H9 (cell line): ENCODE results near the gene C16orf78. TPM values are rescaled to one million over a fixed set of nuclear protein-coding genes. Genes with fewer than 3 reads are reported as not detected.

Experiments
- DNase-seq: peaks from one replicate; pipeline ENCODE4 v3.0.0-alpha.2; 2017
- H2AFZ ChIP-seq: one replicate; pipeline ENCODE4 v1.6.1; 2013; ENCODE audit warnings: mild to moderate bottlenecking, low read length, control low read depth, moderate library complexity
- H2AK5ac ChIP-seq: 2 replicates; pipeline ENCODE4 v1.6.1; 2013; ENCODE audit warnings: low read length, control low read depth, mixed read lengths; ENCODE audit not compliant: insufficient read length
- H2BK120ac ChIP-seq: one replicate; pipeline ENCODE4 v1.6.1; 2013; ENCODE audit warnings: low read depth, mild to moderate bottlenecking, low read length, control low read depth, inconsistent platforms; ENCODE audit not compliant: poor library complexity, severe bottlenecking
- H2BK12ac ChIP-seq: 2 replicates; pipeline ENCODE4 v1.6.1; 2013; ENCODE audit warnings: low read length, control low read depth, mixed read lengths, low read depth; ENCODE audit not compliant: insufficient read length
- H2BK15ac ChIP-seq: 2 replicates; pipeline ENCODE4 v1.6.1; 2013; ENCODE audit warnings: low read depth, low read length, control low read depth
- H2BK20ac ChIP-seq: one replicate; pipeline ENCODE4 v1.6.1; 2013; ENCODE audit warnings: low read depth, mild to moderate bottlenecking, low read length, control low read depth, inconsistent platforms; ENCODE audit not compliant: poor library complexity, severe bottlenecking
- H2BK5ac ChIP-seq: 2 replicates; pipeline ENCODE4 v1.6.1; 2013; ENCODE audit warnings: low read length, control low read depth, mixed read lengths; ENCODE audit not compliant: insufficient read length
- H3K14ac ChIP-seq: 2 replicates; pipeline ENCODE4 v1.6.1; 2013; ENCODE audit warnings: low read length, control low read depth; ENCODE audit not compliant: insufficient read depth
- H3K18ac ChIP-seq: 2 replicates; pipeline ENCODE4 v1.6.1; 2013; ENCODE audit warnings: low read depth, mild to moderate bottlenecking, mixed read lengths, low read length, control low read depth; ENCODE audit not compliant: insufficient read length
- H3K23ac ChIP-seq: 2 replicates; pipeline ENCODE4 v1.6.1; 2013; ENCODE audit warnings: low read length, control low read depth, mixed read lengths, low read depth; ENCODE audit not compliant: insufficient read length
- H3K23me2 ChIP-seq: 2 replicates; pipeline ENCODE4 v1.6.1; 2013; ENCODE audit warnings: low read depth, mild to moderate bottlenecking, mixed read lengths, low read length, control low read depth; ENCODE audit not compliant: insufficient read length, poor library complexity, severe bottlenecking
- H3K27ac ChIP-seq: 2 replicates; pipeline ENCODE4 v1.5.1; 2013; ENCODE audit warnings: low read length, control low read depth, mixed read lengths, low read depth; ENCODE audit not compliant: insufficient read length
- H3K27me3 ChIP-seq: 2 replicates; pipeline ENCODE4 v1.6.1; 2013; ENCODE audit warnings: low read length, control low read depth, inconsistent platforms; ENCODE audit not compliant: insufficient read depth
- H3K4ac ChIP-seq: 2 replicates; pipeline ENCODE4 v1.6.1; 2013; ENCODE audit warnings: low read depth, mild to moderate bottlenecking, control low read depth, inconsistent platforms, low read length, moderate library complexity
- H3K4me1 ChIP-seq: 2 replicates; pipeline ENCODE4 v1.6.1; 2013; ENCODE audit warnings: low read length, control low read depth, inconsistent platforms; ENCODE audit not compliant: insufficient read depth
- H3K4me2 ChIP-seq: 2 replicates; pipeline ENCODE4 v1.6.1; 2013; ENCODE audit warnings: low read length, control low read depth, mixed read lengths; ENCODE audit not compliant: insufficient read length, insufficient read depth
- H3K56ac ChIP-seq: 2 replicates; pipeline ENCODE4 v1.6.1; 2013; ENCODE audit warnings: low read depth, mild to moderate bottlenecking, mixed read lengths, low read length, control low read depth; ENCODE audit not compliant: insufficient read length
- H3K79me1 ChIP-seq: 2 replicates; pipeline ENCODE4 v1.6.1; 2013; ENCODE audit warnings: low read depth, mild to moderate bottlenecking, moderate library complexity, low read length, control low read depth, inconsistent platforms; ENCODE audit not compliant: insufficient read depth, poor library complexity, severe bottlenecking
- H3K79me2 ChIP-seq: 2 replicates; pipeline ENCODE4 v1.6.1; 2013; ENCODE audit warnings: low read length, control low read depth, inconsistent platforms; ENCODE audit not compliant: insufficient read depth
- H3K9ac ChIP-seq: 2 replicates; pipeline ENCODE4 v1.6.1; 2013; ENCODE audit warnings: low read length, control low read depth, mixed read lengths; ENCODE audit not compliant: insufficient read length; ENCODE audit errors: extremely low read depth
- H3K9me3 ChIP-seq: one replicate; pipeline ENCODE4 v1.6.1; 2013; ENCODE audit warnings: low read depth, low read length, inconsistent platforms; ENCODE audit not compliant: control insufficient read depth
- H3T11ph ChIP-seq: one replicate; pipeline ENCODE4 v1.6.1; 2013; ENCODE audit warnings: mild to moderate bottlenecking, low read length, control low read depth, inconsistent platforms
- H4K20me1 ChIP-seq: one replicate; pipeline ENCODE4 v1.6.1; 2013; ENCODE audit not compliant: control insufficient read depth, insufficient read length, insufficient read depth
- H4K5ac ChIP-seq: 2 replicates; pipeline ENCODE4 v1.6.1; 2013; ENCODE audit warnings: low read depth, mild to moderate bottlenecking, mixed read lengths, low read length, control low read depth; ENCODE audit not compliant: insufficient read length
- H4K8ac ChIP-seq: replicated peaks from 2 replicates; pipeline ENCODE4 v1.6.1; 2013; ENCODE audit warnings: low read length, control low read depth, mixed read lengths, low read depth; ENCODE audit not compliant: insufficient read length
- H4K91ac ChIP-seq: 2 replicates; pipeline ENCODE4 v1.6.1; 2013; ENCODE audit warnings: low read depth, mild to moderate bottlenecking, moderate library complexity, mixed read lengths, low read length, control low read depth; ENCODE audit not compliant: insufficient read length
- H3K27ac Mint-ChIP-seq, 3 experiments: 2 replicates in 2 of 3; 3 replicates in 1 of 3; pipeline ENCODE4 v1.8.0; 2020 to 2021; ENCODE audit warnings: mixed read lengths in 3 of 3, mild to moderate bottlenecking in 1 of 3, moderate library complexity in 1 of 3
- H3K27me3 Mint-ChIP-seq: 2 replicates; pipeline ENCODE4 v1.8.0; 2021; ENCODE audit warnings: low read depth, mild to moderate bottlenecking, moderate library complexity, mixed read lengths
- H3K36me3 Mint-ChIP-seq, 3 experiments: 2 replicates in 2 of 3; 3 replicates in 1 of 3; pipeline ENCODE4 v1.8.0; 2020 to 2021; ENCODE audit warnings: low read depth in 3 of 3, mixed read lengths in 3 of 3; ENCODE audit not compliant: insufficient read depth in 1 of 3
- H3K4me1 Mint-ChIP-seq, 2 experiments: 2 replicates each; pipeline ENCODE4 v1.8.0; 2020; ENCODE audit warnings: mixed read lengths in 2 of 2
- H3K4me3 Mint-ChIP-seq, 2 experiments: 2 replicates in 1 of 2; 3 replicates in 1 of 2; pipeline ENCODE4 v1.8.0; 2020 to 2021; ENCODE audit warnings: mild to moderate bottlenecking in 2 of 2, mixed read lengths in 2 of 2, moderate library complexity in 1 of 2
- H3K9me3 Mint-ChIP-seq, 2 experiments: 2 replicates in 1 of 2; 3 replicates in 1 of 2; pipeline ENCODE4 v1.8.0; 2020; ENCODE audit warnings: mild to moderate bottlenecking in 2 of 2, mixed read lengths in 2 of 2, moderate library complexity in 1 of 2
- CTCF ChIP-seq: fragments of 200-600 bp; sonication (generic); conservative IDR thresholded peaks from 3 replicates; pipeline ENCODE4 v1.8.0; 2021; ENCODE audit warnings: antibody characterized with exemption, mild to moderate bottlenecking
- WGBS: extraction: QIAGEN DNeasy Blood & Tissue Kit; methylation state at CpG from one replicate; pipeline ENCODE4 v1.1.7; 2013; ENCODE audit warnings: missing lambda C conversion rate, low lambda C conversion rate, mixed read lengths; ENCODE audit not compliant: insufficient read length; ENCODE audit errors: extremely low coverage; 5-methylcytosine and 5-hydroxymethylcytosine counted together
- total RNA-seq: library from RNA; stranded (reverse); gene quantifications from 2 replicates; pipeline ENCODE4 v1.2.1, GENCODE V29; 2021

C16orf78 gene
- total RNA-seq, 1 experiment from 2014 or later = not detected

GRCh38 chr16:49335828-49336227, 37.8 kb upstream of the C16orf78 start:
- H4K20me1 ChIP-seq = no peaks in the 10 kb centered on the region
- peaks cover 27 to 35% of the 10 kb centered on the region in 2 experiments for H3K4me1 Mint-ChIP-seq
- H2BK120ac ChIP-seq = no peak overlapping the region
- no peak overlapping the region for H3K4me2 ChIP-seq
- H3T11ph ChIP-seq = no peak overlapping the region
- H4K91ac ChIP-seq = no peak overlapping the region
- 0 out of 2 replicates have a peak, but pooled peaks cover 4% of the 10 kb centered on the region for H3K4me1 ChIP-seq
- H3K79me2 ChIP-seq = no peaks in the 10 kb centered on the region
- no peaks in the 10 kb centered on the region; a peak in 1 of 5 replicates for H3K9me3 Mint-ChIP-seq
- no peak overlapping the region for H4K8ac ChIP-seq
- H2AK5ac ChIP-seq = no peak overlapping the region
- no peak overlapping the region for H4K5ac ChIP-seq
- H3K36me3 Mint-ChIP-seq = no peaks in the 10 kb centered on the region
- H2BK12ac ChIP-seq = no peak overlapping the region
- DNase-seq = no peak
- no peak overlapping the region for H2BK15ac ChIP-seq
- no peaks in the 10 kb centered on the region for H3K23me2 ChIP-seq
- no peak overlapping the region for H3K23ac ChIP-seq
- H2BK20ac ChIP-seq = no peak overlapping the region
- H3K27me3 Mint-ChIP-seq = peaks cover 8% of the 10 kb centered on the region
- H3K56ac ChIP-seq = no peak overlapping the region
- no peak for TF ChIP-seq CTCF
- no peak overlapping the region for H3K14ac ChIP-seq
- no peak overlapping the region for H3K9ac ChIP-seq
- H2AFZ ChIP-seq = no peak overlapping the region
- H3K27ac Mint-ChIP-seq = no peak overlapping the region
- H3K27me3 ChIP-seq = no peaks in the 10 kb centered on the region
- no CpG with 5 or more reads among the region's 8 CpGs for WGBS
- H2BK5ac ChIP-seq = no peak overlapping the region
- H3K4ac ChIP-seq = no peak overlapping the region
- no peaks in the 10 kb centered on the region for H3K79me1 ChIP-seq
- H3K9me3 ChIP-seq = no peaks in the 10 kb centered on the region
- H3K18ac ChIP-seq = no peak overlapping the region
- no peak overlapping the region for H3K27ac ChIP-seq
- H3K4me3 Mint-ChIP-seq = no peak overlapping the region
